Natural killer cell (primary cell): ENCODE results near the gene SPTB. TPM values are rescaled to one million over a fixed set of nuclear protein-coding genes. Genes with fewer than 3 reads are reported as not detected.

Experiments
- ATAC-seq, 3 donors: fragments of 150-1000 bp in 2 of 3; fragments of 200-7000 bp in 1 of 3; cut with Tn5 transposase; 1 replicate in 1 of 3; 2 replicates in 2 of 3; pipeline ENCODE4 v1.10.0; 2021; ENCODE audit warnings: mild to moderate bottlenecking in 2 of 3, moderate library complexity in 2 of 3
- DNase-seq, 2 donors: peaks; one replicate each; pipeline versions ENCODE4 v3.0.0 to v3.0.0-alpha.2; 2013 to 2021; ENCODE audit warnings: mixed read lengths in 1 of 2
- H3K27ac ChIP-seq: one replicate; pipeline ENCODE4 v1.5.1; 2013; ENCODE audit warnings: mild to moderate bottlenecking, low read length
- H3K27me3 ChIP-seq: one replicate; pipeline ENCODE4 v1.6.1; 2013; ENCODE audit warnings: low read length; ENCODE audit not compliant: control insufficient read depth, insufficient read depth
- H3K36me3 ChIP-seq: one replicate; pipeline ENCODE4 v1.6.1; 2013; ENCODE audit warnings: low read length; ENCODE audit not compliant: control insufficient read depth, insufficient read depth
- H3K4me1 ChIP-seq: one replicate; pipeline ENCODE4 v1.6.1; 2013; ENCODE audit warnings: low read length; ENCODE audit not compliant: control insufficient read depth, insufficient read depth
- H3K4me3 ChIP-seq: one replicate; pipeline ENCODE4 v1.5.1; 2013; ENCODE audit warnings: low read length
- H3K9me3 ChIP-seq: one replicate; pipeline ENCODE4 v1.6.1; 2013; ENCODE audit warnings: low read length; ENCODE audit not compliant: control insufficient read depth, insufficient read depth
- H3K27ac Mint-ChIP-seq, 2 donors: one replicate each; pipeline ENCODE4 v1.8.0; 2022; ENCODE audit warnings: mild to moderate bottlenecking in 2 of 2, mixed read lengths in 2 of 2, moderate library complexity in 1 of 2
- H3K27me3 Mint-ChIP-seq, 2 donors: one replicate each; pipeline ENCODE4 v1.8.0; 2022; ENCODE audit warnings: low read depth in 2 of 2, mixed read lengths in 2 of 2
- H3K36me3 Mint-ChIP-seq: one replicate; pipeline ENCODE4 v1.8.0; 2022; ENCODE audit warnings: mixed read lengths
- H3K4me1 Mint-ChIP-seq, 2 donors: one replicate each; pipeline ENCODE4 v1.8.0; 2022; ENCODE audit warnings: mixed read lengths in 2 of 2
- H3K4me3 Mint-ChIP-seq: one replicate; pipeline ENCODE4 v1.8.0; 2022; ENCODE audit warnings: mild to moderate bottlenecking, moderate library complexity, mixed read lengths
- H3K9me3 Mint-ChIP-seq, 2 donors: one replicate each; pipeline ENCODE4 v1.8.0; 2022; ENCODE audit warnings: mixed read lengths in 2 of 2
- WGBS: methylation state at CpG from one replicate; pipeline ENCODE4 v1.1.7; 2013; ENCODE audit warnings: missing lambda C conversion rate; ENCODE audit not compliant: insufficient coverage; 5-methylcytosine and 5-hydroxymethylcytosine counted together
- intact Hi-C: fragments of 100-400 bp; cut with micrococcal nuclease; formaldehyde crosslinking; loops from one replicate; pipeline ENCODE4 v1.14.2; 2022
- total RNA-seq, 4 donors: library from RNA; stranded (reverse); fragments of 120-200 nt in 1 of 4; gene quantifications; one replicate each; pipeline versions ENCODE4 v1.2.3 to v1.2.4, GENCODE V29; 2013 to 2022
- TF ChIP-seq, protein P1 (sequence below): fragments of 200-600 bp; IDR thresholded peaks from one replicate; pipeline ENCODE4 v1.8.0; 2022; ENCODE audit warnings: antibody characterized with exemption

SPTB gene
- total RNA-seq, 3 donors from 2014 or later (not counting 1 experiment from before 2014, with no cell fraction given) = 0.07 to 0.59 (median 0.13) TPM

DNA sequence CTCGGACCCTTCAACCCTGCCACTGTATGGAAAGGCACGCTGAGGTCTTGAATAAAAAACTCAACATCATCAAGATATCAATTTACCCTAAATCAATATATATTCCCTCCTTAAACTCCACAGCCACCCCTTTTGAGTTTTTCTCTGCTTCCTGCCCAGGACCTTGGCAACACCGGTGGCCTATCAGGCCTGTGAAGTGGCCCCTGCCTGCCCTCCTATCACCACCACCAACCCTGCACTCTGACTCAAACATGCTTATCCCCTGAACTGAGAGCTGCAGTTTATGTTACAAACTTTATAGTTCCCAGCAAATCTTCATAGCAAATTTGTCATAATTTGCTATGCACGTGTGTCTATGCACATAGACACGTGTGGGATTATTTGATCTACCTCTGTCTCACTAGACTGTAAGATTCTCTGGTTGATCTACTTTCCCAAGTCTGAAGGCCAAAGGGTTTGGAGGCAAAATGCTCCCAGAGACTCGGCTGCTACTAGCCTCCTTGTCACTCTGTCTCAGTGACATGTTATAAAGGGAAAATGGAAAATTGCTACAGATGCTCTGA is 63.4 kb downstream of the SPTB start:
- ATAC-seq (no peak), DNase-seq (no peak)
- intact Hi-C loops = no loop called here
- no peak overlapping the region for H3K27ac Mint-ChIP-seq
- Histone ChIP-seq H3K4me1 (no peaks in the 10 kb centered on the region), H3K36me3 (no peaks in the 10 kb centered on the region), H3K4me3 (no peak overlapping the region), H3K27me3 (no peaks in the 10 kb centered on the region), H3K9me3 (no peaks in the 10 kb centered on the region), H3K27ac (no peak overlapping the region)
- TF ChIP-seq, protein P1, sequence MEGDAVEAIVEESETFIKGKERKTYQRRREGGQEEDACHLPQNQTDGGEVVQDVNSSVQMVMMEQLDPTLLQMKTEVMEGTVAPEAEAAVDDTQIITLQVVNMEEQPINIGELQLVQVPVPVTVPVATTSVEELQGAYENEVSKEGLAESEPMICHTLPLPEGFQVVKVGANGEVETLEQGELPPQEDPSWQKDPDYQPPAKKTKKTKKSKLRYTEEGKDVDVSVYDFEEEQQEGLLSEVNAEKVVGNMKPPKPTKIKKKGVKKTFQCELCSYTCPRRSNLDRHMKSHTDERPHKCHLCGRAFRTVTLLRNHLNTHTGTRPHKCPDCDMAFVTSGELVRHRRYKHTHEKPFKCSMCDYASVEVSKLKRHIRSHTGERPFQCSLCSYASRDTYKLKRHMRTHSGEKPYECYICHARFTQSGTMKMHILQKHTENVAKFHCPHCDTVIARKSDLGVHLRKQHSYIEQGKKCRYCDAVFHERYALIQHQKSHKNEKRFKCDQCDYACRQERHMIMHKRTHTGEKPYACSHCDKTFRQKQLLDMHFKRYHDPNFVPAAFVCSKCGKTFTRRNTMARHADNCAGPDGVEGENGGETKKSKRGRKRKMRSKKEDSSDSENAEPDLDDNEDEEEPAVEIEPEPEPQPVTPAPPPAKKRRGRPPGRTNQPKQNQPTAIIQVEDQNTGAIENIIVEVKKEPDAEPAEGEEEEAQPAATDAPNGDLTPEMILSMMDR = no peak
- no peaks in the 10 kb centered on the region for H3K36me3 Mint-ChIP-seq
- H3K27me3 Mint-ChIP-seq = peaks cover 15 to 31% of the 10 kb centered on the region in 2 donors
- 90% methylated on average over 6 of the region's 6 CpGs for WGBS
- no peak overlapping the region for H3K4me3 Mint-ChIP-seq
- H3K9me3 Mint-ChIP-seq = no peaks in the 10 kb centered on the region
- no peaks in the 10 kb centered on the region for H3K4me1 Mint-ChIP-seq

DNA sequence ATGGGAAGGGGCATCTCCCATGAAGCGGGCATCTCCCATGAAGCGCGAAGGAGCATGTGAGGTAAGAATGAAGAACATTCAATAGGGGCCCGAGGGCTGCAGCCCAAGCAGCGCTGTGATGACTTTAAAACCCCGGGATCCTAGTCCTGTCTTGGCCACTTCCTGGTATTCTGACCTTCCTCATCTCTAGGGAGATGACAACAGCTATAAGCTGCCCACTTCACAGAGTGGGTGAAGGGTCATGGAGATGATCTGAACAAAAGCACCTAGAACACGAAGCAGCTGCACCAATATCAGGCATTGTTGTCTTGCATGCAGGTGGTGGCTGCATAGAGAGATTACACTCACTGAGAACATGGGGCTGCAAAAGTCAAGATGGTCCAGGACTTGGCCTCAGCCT is 64.5 kb downstream of the SPTB start:
- WGBS = 88% methylated on average over 7 of the region's 7 CpGs
- no peak overlapping the region for H3K27ac ChIP-seq
- peaks cover 11 to 31% of the 10 kb centered on the region in 2 donors for H3K27me3 Mint-ChIP-seq
- ATAC-seq (no peak), DNase-seq (no peak)
- no peaks in the 10 kb centered on the region for H3K27me3 ChIP-seq
- no peaks in the 10 kb centered on the region for H3K9me3 Mint-ChIP-seq
- no peak overlapping the region for H3K27ac Mint-ChIP-seq
- H3K4me1 Mint-ChIP-seq = no peaks in the 10 kb centered on the region
- H3K36me3 Mint-ChIP-seq = no peaks in the 10 kb centered on the region
- no peaks in the 10 kb centered on the region for H3K36me3 ChIP-seq
- no peaks in the 10 kb centered on the region for H3K4me1 ChIP-seq
- TF ChIP-seq, protein P1 = no peak
- H3K4me3 Mint-ChIP-seq = no peak overlapping the region
- intact Hi-C loops = no loop called here
- H3K4me3 ChIP-seq = no peak overlapping the region
- H3K9me3 ChIP-seq = no peaks in the 10 kb centered on the region

DNA sequence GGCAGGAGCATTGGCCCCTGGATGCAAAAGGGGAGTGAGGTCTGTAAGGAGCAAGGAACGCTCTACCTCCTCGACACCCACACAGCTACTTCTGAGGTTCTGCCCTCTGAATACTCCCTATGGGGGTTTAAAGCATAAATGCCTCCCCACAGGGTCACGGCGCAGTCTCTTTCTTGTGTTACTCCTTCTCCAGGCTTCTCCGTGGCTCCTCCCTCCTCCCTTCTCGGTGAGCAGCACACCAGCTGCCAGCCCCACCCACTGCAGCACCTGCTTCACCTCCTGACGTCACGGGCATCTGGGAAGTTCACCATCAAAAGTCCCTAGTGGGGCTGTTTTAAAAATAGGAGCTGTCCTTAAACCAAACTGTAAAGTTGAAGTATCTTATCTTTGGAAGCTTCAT is 67.3 kb downstream of the SPTB start:
- H3K4me1 ChIP-seq = no peaks in the 10 kb centered on the region
- Mint-ChIP-seq H3K36me3 (no peaks in the 10 kb centered on the region), H3K27me3 (peaks cover 15 to 18% of the 10 kb centered on the region in 2 donors), H3K27ac (no peak overlapping the region), H3K9me3 (no peaks in the 10 kb centered on the region), H3K4me1 (no peaks in the 10 kb centered on the region), H3K4me3 (no peak overlapping the region)
- H3K27me3 ChIP-seq = no peaks in the 10 kb centered on the region
- no peak overlapping the region for H3K27ac ChIP-seq
- no peaks in the 10 kb centered on the region for H3K9me3 ChIP-seq
- H3K36me3 ChIP-seq = no peaks in the 10 kb centered on the region
- intact Hi-C loops = no loop called here
- TF ChIP-seq, protein P1 = no peak
- 66% methylated on average over 8 of the region's 8 CpGs for WGBS
- no peak overlapping the region for H3K4me3 ChIP-seq
- ATAC-seq (peak in 1 of 3 donors; percentile 48), DNase-seq (peak in 1 of 2 donors; percentile 75)

DNA sequence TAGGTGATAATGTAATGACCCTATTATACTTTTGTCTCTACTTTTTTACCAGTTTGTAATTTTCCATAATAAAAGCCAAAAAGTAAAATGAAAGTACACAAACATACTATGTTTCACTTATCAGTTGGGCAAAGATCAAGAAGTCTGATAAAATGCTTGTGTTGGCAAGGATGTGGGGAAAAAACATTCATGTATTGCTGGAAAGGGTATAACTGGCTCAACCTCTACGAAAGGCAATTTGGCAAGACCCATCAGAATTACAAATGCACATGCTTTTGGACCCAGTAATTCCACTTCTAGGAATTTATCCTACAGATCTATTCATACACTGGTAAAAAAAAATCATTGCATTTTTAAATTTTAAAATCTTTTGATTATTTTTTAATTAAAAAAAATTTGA is 68.0 kb downstream of the SPTB start:
- H3K4me3 Mint-ChIP-seq = no peak overlapping the region
- DNase-seq = no peak
- H3K9me3 Mint-ChIP-seq = no peaks in the 10 kb centered on the region
- peaks cover 15 to 18% of the 10 kb centered on the region in 2 donors for H3K27me3 Mint-ChIP-seq
- no peak overlapping the region for H3K4me3 ChIP-seq
- H3K27me3 ChIP-seq = no peaks in the 10 kb centered on the region
- WGBS = 80% methylated on average over 1 of the region's 1 CpG
- H3K9me3 ChIP-seq = no peaks in the 10 kb centered on the region
- no peaks in the 10 kb centered on the region for H3K36me3 ChIP-seq
- H3K27ac Mint-ChIP-seq = no peak overlapping the region
- intact Hi-C loops = no loop called here
- H3K4me1 ChIP-seq = no peaks in the 10 kb centered on the region
- no peaks in the 10 kb centered on the region for H3K36me3 Mint-ChIP-seq
- H3K27ac ChIP-seq = no peak overlapping the region
- no peaks in the 10 kb centered on the region for H3K4me1 Mint-ChIP-seq
- TF ChIP-seq, protein P1 = no peak
- ATAC-seq = no peak
